HUES48 (cell line): Measurements from ENCODE around the gene WNT9A.
"Not testable (repeated sequence)": the region's sequence is repeated elsewhere in the genome, so short reads cannot be mapped to it uniquely, and the experiment has no call there.

ENCODE experiments used
- H3K27ac ChIP-seq: one replicate; pipeline ENCODE4 v1.7.0; 2013; ENCODE audit warnings: low read depth, low read length, inconsistent platforms
- H3K27me3 ChIP-seq: 2 replicates; pipeline ENCODE4 v1.6.1; 2013; ENCODE audit warnings: mild to moderate bottlenecking, low read length; ENCODE audit not compliant: control insufficient read depth, insufficient read depth
- H3K36me3 ChIP-seq: 2 replicates; pipeline ENCODE4 v1.6.1; 2013; ENCODE audit warnings: low read length; ENCODE audit not compliant: control insufficient read depth, insufficient read depth
- H3K4me1 ChIP-seq: 2 replicates; pipeline ENCODE4 v1.6.1; 2013; ENCODE audit warnings: mild to moderate bottlenecking, low read length; ENCODE audit not compliant: control insufficient read depth, insufficient read depth
- H3K4me3 ChIP-seq: 2 replicates; pipeline ENCODE4 v1.5.1; 2013; ENCODE audit warnings: mild to moderate bottlenecking, low read depth, low read length
- H3K9ac ChIP-seq: 2 replicates; pipeline ENCODE4 v1.6.1; 2013; ENCODE audit warnings: mild to moderate bottlenecking, low read depth, low read length, moderate library complexity
- H3K9me3 ChIP-seq: 2 replicates; pipeline ENCODE4 v1.6.1; 2013; ENCODE audit warnings: low read length; ENCODE audit not compliant: control insufficient read depth, insufficient read depth

WNT9A gene, protein sequence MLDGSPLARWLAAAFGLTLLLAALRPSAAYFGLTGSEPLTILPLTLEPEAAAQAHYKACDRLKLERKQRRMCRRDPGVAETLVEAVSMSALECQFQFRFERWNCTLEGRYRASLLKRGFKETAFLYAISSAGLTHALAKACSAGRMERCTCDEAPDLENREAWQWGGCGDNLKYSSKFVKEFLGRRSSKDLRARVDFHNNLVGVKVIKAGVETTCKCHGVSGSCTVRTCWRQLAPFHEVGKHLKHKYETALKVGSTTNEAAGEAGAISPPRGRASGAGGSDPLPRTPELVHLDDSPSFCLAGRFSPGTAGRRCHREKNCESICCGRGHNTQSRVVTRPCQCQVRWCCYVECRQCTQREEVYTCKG

DNA sequence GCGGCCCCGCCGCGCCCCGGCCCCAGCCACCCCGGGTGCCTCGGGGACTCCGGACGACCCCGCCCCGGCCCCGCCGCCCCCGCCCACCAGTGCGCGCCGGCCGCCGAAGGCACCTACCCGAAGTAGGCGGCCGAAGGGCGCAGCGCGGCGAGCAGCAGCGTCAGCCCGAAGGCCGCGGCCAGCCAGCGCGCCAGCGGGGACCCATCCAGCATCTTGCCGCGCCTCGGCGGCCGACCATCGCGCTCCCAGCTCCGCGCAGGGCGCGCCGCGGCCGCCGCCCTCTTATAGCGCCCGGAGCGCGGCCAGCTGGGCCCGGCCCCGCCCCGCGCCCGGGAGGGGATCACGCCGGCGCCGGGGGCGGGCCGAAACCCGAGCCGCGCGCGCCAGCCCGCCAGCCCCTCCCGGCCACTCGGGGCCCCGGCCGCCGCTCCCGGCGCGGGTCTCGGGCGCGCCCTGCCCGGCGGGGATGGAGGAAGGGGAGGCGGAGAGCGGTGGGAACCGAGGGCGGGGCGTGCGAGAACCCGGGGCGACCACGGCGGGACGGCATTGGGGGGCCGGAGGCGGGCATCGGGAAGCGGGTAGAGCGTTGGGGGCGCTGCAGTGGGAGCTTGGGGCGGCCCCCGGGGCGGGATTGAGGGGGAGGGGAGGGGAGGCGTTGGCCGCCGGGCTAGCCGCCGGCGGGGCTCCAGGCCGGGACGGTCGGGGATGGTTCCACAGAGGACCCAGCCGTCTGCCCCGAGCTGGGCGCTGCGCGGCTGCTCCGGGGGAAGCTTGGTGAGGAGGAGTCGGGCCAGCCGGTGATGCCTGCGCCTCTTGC is at the start of gene WNT9A:
Gene WNT9A, minus strand, starts transcription at position 257 of the 817 bp plus-strand sequence. Its CDS starts 45 bp downstream, at position 212.
- no peak within 1 kb of the TSS for H3K27ac ChIP-seq
- H3K27me3 ChIP-seq, result peaks cover 15% of the 10 kb centered on the region
- peak within 1 kb of the TSS; percentile 54 for H3K9ac ChIP-seq
- H3K9me3 ChIP-seq, result no peaks in the 10 kb centered on the region
- no peaks in the 10 kb centered on the region for H3K36me3 ChIP-seq
- peaks cover 13% of the 10 kb centered on the region for H3K4me1 ChIP-seq
- H3K4me3 ChIP-seq, result peak within 1 kb of the TSS; percentile 80

DNA sequence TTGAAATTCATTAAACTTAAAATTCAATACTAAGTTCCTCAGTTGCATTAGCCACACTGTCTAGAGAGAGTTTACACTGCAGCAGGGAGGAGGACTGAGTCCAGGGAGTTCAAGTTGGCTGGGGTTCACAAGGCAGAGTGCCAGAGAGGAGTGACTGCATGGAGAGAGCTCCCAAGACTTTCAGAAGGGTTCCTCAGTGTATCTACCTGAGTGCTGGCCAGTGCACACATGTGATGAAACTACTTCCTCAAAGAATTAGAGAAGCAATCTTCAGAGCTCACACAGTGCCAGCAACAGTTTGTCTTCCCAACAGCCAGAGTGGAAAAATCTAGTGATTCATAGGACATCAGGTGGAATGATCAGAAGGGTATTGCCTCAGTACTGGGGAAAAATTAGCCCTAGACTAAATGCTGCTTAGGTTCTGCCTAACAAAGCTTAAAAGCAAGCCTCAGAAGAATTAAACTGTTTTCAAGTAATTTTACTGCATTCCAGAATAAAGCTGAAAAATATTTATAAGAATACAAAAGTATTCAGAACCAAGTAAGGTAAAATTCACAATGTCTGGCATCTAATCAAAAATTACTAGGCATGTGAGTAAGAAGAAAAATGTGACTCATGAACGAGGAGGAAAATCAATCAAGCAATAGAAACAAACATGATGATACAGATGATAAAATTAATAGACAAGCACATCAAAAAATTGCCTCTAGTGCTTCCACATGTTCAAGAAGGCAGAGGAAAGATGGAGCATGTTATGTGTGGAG is 48.6 kb upstream of the WNT9A start:
- Histone ChIP-seq H3K9me3 (peaks cover 3% of the 10 kb centered on the region; the same call in 1 of the 2 replicates), H3K4me1 (no peaks in the 10 kb centered on the region), H3K27me3 (peaks cover 46% of the 10 kb centered on the region), H3K27ac (no peak overlapping the region), H3K4me3 (no peak overlapping the region), H3K36me3 (no peaks in the 10 kb centered on the region), H3K9ac (no peak overlapping the region)

DNA sequence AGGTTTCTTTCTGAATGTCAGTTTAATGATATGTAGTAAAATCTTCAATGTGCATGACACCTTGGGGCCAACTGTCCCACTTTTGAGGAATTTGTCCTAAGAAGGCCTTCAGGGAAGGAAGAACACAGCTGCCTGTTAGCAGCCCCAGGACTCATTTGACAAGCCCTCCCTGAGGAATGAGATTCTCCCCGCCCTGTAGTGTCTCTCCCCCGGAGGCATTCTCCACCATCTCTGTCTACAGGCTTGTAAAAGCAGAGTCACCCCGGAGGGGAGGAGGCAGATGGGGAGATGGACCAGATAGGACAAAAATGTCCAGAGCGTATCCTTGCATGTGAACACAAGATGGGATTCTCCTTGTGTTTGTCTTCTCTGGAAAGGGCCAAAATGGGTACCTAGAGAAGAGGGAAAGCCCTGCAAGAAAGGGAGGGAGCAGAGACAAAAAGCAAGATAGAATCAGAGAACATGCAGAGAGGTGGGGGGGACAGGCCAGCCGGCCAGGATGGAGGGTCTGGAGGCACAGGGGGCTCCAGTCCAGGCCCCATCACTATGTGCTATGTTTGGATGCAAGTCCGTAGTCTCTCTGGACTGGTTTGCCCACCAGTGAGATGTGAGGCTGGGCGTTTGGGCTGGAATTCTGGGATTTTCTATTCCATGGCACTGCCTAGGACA is 47.0 kb upstream of the WNT9A start:
- Histone ChIP-seq H3K9me3 (peaks cover 3% of the 10 kb centered on the region; the same call in 1 of the 2 replicates), H3K4me1 (no peaks in the 10 kb centered on the region), H3K27me3 (peaks cover 30% of the 10 kb centered on the region), H3K4me3 (no peak overlapping the region), H3K9ac (no peak overlapping the region), H3K27ac (no peak overlapping the region), H3K36me3 (no peaks in the 10 kb centered on the region)

DNA sequence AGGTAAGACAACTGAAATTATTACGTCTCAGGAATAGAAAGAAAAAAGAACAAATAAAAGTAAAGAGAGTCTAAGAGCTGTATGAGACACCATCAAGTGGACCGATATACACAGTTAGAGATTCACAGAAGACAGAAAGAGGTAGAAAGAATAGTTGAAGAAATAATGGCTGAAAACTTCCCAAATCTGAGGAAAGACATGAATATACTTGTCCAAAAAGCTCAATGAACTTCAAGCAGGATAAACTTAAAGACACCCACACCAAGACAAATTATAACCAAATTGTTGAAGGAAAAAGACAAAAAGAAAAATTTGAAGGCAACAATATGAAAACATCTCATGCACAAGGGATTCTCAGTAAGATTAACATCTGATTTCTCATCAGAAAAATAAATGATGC is 39.4 kb upstream of the WNT9A start:
- peaks cover 6% of the 10 kb centered on the region for H3K27me3 ChIP-seq
- H3K36me3 ChIP-seq, result no peaks in the 10 kb centered on the region

GRCh38 chr1:227975583-227976283 is 28.0 kb upstream of the WNT9A start:
- not testable (repeated sequence) for H3K36me3 ChIP-seq, H3K9me3 ChIP-seq, H3K4me3 ChIP-seq, H3K4me1 ChIP-seq, H3K27me3 ChIP-seq, H3K9ac ChIP-seq, H3K27ac ChIP-seq

More for the DNA sequence above, 39.4 kb upstream of the WNT9A start:
- Histone ChIP-seq H3K9me3 (no peaks in the 10 kb centered on the region), H3K4me3 (no peak overlapping the region), H3K4me1 (no peaks in the 10 kb centered on the region), H3K9ac (no peak overlapping the region), H3K27ac (no peak overlapping the region)

DNA sequence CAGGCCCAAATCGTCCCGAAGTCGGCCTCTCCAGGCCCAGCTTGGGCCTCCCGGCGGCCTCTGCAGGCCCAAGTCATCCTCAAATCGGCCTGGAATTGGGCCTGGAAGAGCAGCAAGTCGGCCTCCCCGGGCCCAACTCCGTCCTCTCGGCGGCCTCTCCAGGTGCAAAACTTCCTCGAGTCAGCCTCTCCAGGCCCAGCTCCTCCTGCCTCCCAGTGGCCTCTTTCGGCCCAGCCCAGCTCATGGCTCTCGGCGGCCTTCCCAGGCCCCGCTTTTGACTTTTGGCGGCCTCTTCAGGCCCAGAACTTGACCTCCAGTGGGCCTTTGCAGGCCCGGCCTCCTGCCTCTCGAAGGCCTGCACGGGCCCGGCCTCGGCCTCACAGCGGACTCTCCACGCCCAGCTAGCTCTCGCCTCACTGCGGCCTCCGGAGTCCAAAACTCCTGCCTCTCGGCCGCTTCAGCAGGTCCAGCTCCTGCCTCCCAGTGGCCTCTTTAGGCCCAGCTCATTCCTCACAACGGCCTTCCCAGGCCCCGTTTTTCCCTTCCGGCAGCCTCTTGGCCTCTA is 26.1 kb upstream of the WNT9A start:
- H3K9ac ChIP-seq, H3K9me3 ChIP-seq, H3K27me3 ChIP-seq, H3K36me3 ChIP-seq, H3K27ac ChIP-seq, H3K4me3 ChIP-seq, H3K4me1 ChIP-seq: not testable (repeated sequence)

GRCh38 chr1:227972843-227973374 is 25.2 kb upstream of the WNT9A start:
- not testable (repeated sequence) for H3K4me1 ChIP-seq, H3K27me3 ChIP-seq, H3K9ac ChIP-seq, H3K9me3 ChIP-seq, H3K27ac ChIP-seq, H3K4me3 ChIP-seq, H3K36me3 ChIP-seq

DNA sequence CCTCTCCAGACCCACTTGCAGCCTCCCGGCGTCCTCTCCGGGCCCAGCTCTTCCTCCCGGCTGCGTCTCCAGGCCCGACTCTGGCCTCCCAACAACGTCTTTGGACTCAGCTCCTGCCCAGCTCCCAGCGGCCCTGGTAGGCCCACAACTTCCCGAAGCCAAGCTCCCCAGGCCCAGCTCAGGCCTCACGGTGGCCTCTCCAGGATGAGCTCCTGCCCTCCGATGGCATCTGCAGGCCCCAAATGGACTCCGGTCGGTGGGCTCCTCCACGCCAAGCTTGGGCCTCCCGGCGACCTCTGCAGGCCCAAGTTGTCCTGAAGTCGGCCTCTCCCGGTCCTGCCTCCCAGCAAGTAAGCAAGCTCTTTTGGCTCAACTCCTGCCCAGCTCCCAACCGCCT is 24.5 kb upstream of the WNT9A start:
- H3K4me1 ChIP-seq, H3K27ac ChIP-seq, H3K9ac ChIP-seq, H3K9me3 ChIP-seq, H3K27me3 ChIP-seq, H3K4me3 ChIP-seq, H3K36me3 ChIP-seq: not testable (repeated sequence)

DNA sequence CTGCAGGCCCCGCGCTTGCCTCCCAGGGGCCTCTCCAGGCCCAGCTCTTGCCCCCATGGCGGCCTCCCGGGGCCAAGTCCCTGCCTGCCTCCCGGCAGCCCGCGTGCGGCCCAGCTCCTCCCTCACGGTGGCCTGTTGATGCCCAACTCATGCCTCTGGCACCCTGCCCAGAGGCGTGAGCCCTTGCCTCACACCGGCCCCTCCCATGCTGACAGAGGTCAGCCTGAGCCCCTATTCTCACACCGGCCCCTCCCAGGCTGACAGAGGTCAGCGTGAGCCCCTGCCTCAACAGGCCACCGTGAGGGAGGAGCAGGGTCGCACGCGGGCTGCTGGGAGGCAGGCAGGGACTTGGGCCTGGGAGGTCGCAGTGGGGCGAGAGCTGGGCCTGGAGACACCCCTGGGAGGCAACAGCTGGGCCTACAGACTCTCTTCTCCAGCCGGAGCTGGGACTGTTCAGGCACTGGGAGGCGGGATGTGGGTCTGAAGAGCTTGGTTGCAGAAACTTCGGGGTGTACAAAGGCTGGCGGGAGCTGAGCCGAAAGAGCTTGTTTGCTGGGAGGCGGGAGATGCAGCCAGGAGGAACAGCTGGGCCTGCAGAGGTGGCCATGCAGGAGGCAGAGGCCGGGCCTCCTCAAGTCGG is 24.0 kb upstream of the WNT9A start:
- H3K36me3 ChIP-seq, H3K27me3 ChIP-seq, H3K4me1 ChIP-seq: not testable (repeated sequence)

More for the DNA sequence above, 24.0 kb upstream of the WNT9A start:
- not testable (repeated sequence) for H3K27ac ChIP-seq, H3K9ac ChIP-seq, H3K9me3 ChIP-seq, H3K4me3 ChIP-seq
